GM10266 (cell line): ENCODE measurements around the gene MAPKAPK2.

Experiments used
- DNase-seq: peaks from one replicate; pipeline ENCODE4 v3.0.0; 2012; ENCODE audit errors: extremely low spot score
- TF ChIP-seq, protein P1 (sequence below): IDR thresholded peaks from 2 replicates; pipeline ENCODE4 v1.5.1; 2012; ENCODE audit warnings: mild to moderate bottlenecking, low read depth; ENCODE audit not compliant: control insufficient read depth, insufficient read depth; ENCODE audit errors: missing control alignments

Gene MAPKAPK2

DNA sequence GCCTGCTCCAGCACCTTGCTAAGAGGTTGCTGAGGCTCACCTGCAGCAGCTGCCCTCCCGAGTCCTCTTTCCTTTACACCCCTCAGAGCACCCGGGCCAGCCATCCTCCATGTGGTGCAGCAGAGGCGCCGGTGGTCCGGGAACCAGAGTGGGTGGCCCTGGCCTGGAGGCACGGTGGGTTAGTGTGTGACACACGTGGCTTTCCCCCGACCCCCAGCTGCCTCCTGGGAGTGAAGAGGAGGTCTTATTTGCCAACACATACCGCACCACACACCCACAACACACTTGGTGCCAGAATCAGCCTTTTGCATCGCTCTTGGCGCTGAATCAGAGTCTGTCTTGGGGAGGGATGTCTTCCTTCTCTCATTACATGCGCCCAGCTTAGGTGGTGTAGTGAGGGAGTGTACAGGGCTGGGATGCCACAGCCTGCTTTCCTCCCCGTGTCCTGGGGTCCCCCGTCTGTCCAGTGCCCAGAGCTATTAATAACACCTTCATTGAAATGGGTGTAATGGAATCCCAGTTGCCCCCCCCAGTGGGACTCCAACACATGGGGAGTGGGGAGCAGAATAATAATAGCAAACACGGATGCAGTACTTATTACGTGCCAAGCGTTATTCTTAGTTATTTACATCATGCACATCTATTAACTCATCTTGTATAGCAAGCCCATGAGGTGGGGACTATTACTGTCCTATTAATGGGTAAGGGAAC lies 38.2 kb downstream of the MAPKAPK2 start:
- TF ChIP-seq, protein P1, sequence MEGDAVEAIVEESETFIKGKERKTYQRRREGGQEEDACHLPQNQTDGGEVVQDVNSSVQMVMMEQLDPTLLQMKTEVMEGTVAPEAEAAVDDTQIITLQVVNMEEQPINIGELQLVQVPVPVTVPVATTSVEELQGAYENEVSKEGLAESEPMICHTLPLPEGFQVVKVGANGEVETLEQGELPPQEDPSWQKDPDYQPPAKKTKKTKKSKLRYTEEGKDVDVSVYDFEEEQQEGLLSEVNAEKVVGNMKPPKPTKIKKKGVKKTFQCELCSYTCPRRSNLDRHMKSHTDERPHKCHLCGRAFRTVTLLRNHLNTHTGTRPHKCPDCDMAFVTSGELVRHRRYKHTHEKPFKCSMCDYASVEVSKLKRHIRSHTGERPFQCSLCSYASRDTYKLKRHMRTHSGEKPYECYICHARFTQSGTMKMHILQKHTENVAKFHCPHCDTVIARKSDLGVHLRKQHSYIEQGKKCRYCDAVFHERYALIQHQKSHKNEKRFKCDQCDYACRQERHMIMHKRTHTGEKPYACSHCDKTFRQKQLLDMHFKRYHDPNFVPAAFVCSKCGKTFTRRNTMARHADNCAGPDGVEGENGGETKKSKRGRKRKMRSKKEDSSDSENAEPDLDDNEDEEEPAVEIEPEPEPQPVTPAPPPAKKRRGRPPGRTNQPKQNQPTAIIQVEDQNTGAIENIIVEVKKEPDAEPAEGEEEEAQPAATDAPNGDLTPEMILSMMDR: no peak
- DNase-seq: no peak

DNA sequence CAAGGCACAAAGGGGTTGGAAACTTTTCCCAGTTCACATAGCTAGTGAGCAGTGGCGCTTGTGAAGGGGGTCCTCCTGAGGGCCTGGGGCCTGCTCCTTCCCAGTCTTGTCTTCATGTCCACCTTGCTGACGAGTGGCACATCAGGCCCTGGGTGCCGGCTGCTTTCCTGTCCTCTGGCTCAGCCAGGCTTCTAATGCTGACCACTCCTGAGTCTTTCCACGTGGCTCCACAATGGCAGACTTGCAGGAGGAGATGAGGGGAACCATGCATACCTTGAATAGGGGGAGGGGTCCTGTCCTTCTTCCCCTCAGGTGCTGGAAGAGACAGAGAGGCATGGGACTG lies 38.7 kb downstream of the MAPKAPK2 start:
- TF ChIP-seq, protein P1: no peak
- DNase-seq: no peak

DNA sequence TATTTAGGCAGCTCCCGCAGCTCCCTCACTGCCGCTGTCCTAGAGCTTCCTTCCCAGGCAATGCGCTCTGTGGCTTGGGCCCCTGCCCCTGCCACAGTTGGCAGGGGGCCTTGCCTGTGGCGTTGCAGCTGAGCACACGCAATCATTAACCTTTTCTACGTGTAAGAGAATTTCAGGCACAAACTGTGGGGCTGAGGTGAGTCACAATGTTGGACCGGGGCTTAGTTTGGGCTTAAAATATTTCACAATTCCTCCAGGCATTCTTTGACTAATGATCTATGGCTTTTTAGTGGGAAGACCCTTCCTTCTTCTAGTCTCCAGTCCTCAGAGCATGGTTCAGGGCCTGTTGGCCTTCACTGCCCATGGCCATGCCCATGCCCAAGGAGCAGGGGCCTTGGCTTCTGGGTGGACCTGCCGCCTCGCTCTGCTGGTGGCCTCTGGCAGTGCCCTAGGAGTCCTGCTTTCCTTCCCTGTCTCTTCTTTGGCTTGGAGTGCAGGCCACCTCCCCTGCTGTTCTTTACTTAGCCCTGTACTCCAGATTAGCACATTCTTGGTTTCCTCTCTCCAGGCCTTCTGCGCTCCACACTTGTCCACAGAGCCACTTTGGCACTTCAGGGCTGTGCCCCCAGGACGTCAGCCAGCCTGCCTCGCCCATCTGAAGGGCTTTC lies 39.2 kb downstream of the MAPKAPK2 start:
- no peak for DNase-seq
- TF ChIP-seq, protein P1: no peak

DNA sequence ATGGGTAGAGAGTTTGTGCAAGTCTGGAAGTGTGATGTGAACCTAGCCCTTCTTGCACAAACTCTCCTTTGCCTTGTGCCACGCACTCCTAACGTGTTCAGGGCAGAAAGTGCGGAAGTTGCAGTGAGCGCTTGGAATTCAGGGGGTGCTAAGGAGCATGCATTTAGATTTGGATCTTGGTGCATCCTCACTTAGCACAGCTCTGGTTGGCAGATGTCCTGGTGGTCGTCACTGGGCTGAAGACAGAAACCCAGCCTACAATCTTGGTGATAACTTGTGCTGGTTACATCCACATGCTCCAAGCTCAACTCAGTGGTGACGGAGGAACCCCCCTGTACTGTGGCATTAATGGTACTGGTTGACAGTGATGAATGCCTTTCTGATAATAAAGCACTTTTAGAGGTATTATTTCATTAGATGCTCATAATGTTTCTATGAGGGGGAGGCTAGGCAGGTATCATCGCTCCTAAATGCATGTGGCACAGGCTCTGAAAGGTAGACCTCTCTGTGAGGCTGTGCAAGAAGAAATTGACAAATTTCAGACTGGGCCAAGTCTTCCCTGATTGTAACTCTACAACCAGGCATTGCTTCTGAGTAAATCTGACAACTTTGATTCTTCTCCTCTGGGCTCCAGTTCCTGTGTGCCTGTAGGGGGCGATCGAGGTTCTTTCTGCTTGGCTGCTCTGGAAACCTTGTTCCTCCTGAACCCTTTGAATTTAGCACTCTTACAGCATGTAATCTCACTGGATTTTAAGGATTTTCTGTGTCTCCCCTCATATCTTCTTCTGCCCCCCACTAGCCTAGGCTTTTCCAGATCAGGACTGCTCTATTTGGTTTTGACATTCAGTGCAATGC lies 40.6 kb downstream of the MAPKAPK2 start:
- peak; percentile 67 for DNase-seq
- TF ChIP-seq, protein P1: peak; percentile 71

DNA sequence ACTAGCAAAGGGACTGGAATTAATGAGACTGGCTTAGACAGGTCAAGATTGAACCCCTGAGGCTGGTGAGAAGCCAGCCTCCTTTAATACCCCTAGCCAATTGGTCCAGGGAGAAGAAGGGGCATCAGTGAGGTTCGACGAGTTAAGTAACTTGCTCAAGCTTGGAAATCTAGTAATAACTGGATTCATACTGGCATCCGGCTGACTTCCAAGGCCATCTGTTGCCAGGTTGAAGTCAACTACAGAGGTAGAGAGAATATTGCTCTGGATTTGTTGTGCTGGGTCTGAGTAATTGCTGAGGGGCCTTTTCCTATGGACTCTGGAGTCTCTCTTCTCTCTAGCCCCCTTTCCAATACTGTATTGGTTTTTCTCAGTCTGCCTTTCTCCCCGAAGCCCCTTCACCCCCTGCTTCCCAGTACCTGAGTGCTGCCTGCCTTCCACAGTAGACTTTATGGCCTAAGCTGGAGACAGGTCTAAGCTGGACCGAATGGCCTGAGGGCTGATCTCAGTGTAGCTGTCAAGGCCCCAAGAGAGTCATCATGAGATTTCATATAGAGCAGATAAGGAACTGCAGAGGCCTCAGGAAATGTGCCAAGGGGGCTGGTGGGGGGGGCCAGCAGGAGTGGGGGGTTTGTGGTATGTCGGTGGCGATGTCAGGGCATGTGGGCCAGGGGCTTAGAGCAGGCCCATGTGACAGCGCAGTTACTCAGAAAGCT lies 43.4 kb downstream of the MAPKAPK2 start:
- no peak for DNase-seq
- TF ChIP-seq, protein P1: no peak

DNA sequence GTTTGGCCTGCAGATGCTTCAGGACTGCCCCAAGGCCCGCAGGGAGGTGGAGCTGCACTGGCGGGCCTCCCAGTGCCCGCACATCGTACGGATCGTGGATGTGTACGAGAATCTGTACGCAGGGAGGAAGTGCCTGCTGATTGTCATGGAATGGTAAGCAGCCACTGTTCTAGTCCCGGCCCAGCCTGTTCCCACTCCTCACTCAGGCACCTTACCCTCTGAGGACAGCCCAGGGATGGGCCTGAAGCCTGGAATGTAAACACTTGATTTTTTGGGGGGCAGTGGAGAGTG lies 43.9 kb downstream of the MAPKAPK2 start:
- TF ChIP-seq, protein P1: no peak

More for the DNA sequence above, 43.9 kb downstream of the MAPKAPK2 start:
- no peak for DNase-seq
